ENCODE data around the gene DIP2C. TPM values are rescaled to one million over a fixed set of nuclear protein-coding genes. Genes with fewer than 3 reads are reported as not detected.
A peak's percentile ranks its signal among the peaks of the same experiment; 100 is the strongest.

Gene DIP2C
- total RNA-seq, 4 donors from 2014 or later: 8.4 to 22.7 (median 16.8) TPM

- no peak for DNase-seq
- Histone ChIP-seq H3K4me3 (no peak overlapping the region), H3K4me1 (no peaks in the 10 kb centered on the region), H3K36me3 (no peaks in the 10 kb centered on the region), H3K9me3 (peaks cover 0 to 4% (median 1%) of the 10 kb centered on the region in 4 donors), H3K27me3 (no peaks in the 10 kb centered on the region), H3K27ac (no peak overlapping the region)
- TF ChIP-seq POLR2A (IDR thresholded peaks at IDR 0.05): no peak
- TF ChIP-seq CTCF (IDR thresholded peaks at IDR 0.05): no peak
Observed at GRCh38 chr10:560314-560992, 129.0 kb downstream of the DIP2C start.

- H3K4me3 ChIP-seq: no peak overlapping the region
- no peak for DNase-seq
- H3K27me3 ChIP-seq: no peaks in the 10 kb centered on the region
- peaks cover 0 to 3% (median under 1%) of the 10 kb centered on the region in 4 donors for H3K9me3 ChIP-seq
- TF ChIP-seq POLR2A (IDR thresholded peaks at IDR 0.05) (no peak), CTCF (IDR thresholded peaks at IDR 0.05) (no peak)
- H3K4me1 ChIP-seq: no peaks in the 10 kb centered on the region
- no peaks in the 10 kb centered on the region for H3K36me3 ChIP-seq
- H3K27ac ChIP-seq: no peak overlapping the region
Observed at GRCh38 chr10:559767-560047, 129.8 kb downstream of the DIP2C start.

- Histone ChIP-seq H3K27me3 (no peaks in the 10 kb centered on the region), H3K4me1 (no peaks in the 10 kb centered on the region), H3K9me3 (peaks cover 0 to 3% (median 0%) of the 10 kb centered on the region in 4 donors), H3K36me3 (no peaks in the 10 kb centered on the region), H3K4me3 (no peak overlapping the region), H3K27ac (no peak overlapping the region)
- no peak for TF ChIP-seq CTCF (IDR thresholded peaks at IDR 0.05)
- no peak for TF ChIP-seq POLR2A (IDR thresholded peaks at IDR 0.05)
- no peak for DNase-seq
Observed at GRCh38 chr10:558891-559766, 130.3 kb downstream of the DIP2C start.

- no peak for TF ChIP-seq POLR2A (IDR thresholded peaks at IDR 0.05)
- TF ChIP-seq CTCF (IDR thresholded peaks at IDR 0.05): no peak
- no peaks in the 10 kb centered on the region for H3K27me3 ChIP-seq
- H3K4me1 ChIP-seq: no peaks in the 10 kb centered on the region
- no peak overlapping the region for H3K27ac ChIP-seq
- no peaks in the 10 kb centered on the region for H3K36me3 ChIP-seq
- no peak for DNase-seq
- H3K4me3 ChIP-seq: no peak overlapping the region
- no peaks in the 10 kb centered on the region for H3K9me3 ChIP-seq
Observed at GRCh38 chr10:558364-558763, 131.1 kb downstream of the DIP2C start.

- Histone ChIP-seq H3K36me3 (no peaks in the 10 kb centered on the region), H3K27me3 (no peaks in the 10 kb centered on the region), H3K4me3 (no peak overlapping the region), H3K4me1 (no peaks in the 10 kb centered on the region), H3K9me3 (no peaks in the 10 kb centered on the region), H3K27ac (no peak overlapping the region)
- DNase-seq: peak in 1 of 3 donors; percentile 24
- TF ChIP-seq POLR2A (IDR thresholded peaks at IDR 0.05) (no peak), CTCF (IDR thresholded peaks at IDR 0.05) (no peak)
Observed at GRCh38 chr10:557792-558328, 131.6 kb downstream of the DIP2C start.
